GM21381 (cell line): Measurements from ENCODE around the gene MRPS34.

Experiments used
- ATAC-seq: cut with Tn5 transposase; IDR thresholded peaks from one replicate; pipeline ENCODE4 v1.9.1; 2021; ENCODE audit warnings: mild to moderate bottlenecking, moderate library complexity; ENCODE audit not compliant: unreplicated experiment

The MRPS34 gene

DNA sequence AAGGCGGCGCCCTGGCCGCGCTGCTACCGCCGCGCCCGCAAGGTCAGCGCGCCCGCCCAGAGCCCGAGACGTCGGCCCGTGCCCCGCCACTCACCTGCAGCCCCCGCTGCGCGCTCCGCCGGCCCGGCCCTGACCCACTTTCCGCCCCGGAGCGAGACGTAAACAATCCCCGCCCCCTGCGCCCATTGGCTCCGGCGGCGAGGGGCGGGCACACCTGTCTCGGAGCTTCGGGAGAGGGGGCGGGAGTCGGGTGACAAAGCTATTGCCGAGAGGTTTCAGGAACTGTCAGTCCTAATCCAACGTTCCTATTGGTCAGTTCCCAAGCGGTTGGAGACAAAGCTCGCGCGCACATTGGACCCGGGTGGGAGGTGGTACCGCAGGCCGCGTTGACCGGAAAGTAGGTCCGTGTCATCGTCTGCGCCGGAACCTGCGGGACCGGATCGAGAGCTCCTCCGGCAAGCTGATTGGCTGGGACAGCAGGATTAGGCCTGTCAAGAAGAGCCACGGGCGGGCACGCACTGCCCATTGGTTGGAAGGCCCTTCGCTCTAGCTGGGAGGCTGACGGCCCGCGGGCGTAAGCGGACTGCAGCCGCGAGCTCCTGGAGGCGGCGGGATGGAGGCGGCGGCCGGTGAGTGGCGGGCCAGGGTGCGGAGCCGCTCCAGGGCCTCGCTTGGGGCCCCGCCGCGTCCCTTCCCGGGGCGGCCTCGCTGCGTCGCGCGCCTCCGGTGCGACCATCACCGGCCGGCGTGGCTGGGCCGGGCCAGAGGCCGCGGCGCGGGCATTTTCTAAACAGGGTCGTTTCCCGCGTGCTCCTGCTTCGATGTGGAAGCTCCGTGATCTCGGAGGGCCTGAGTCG, 9.7 kb upstream of the MRPS34 start, which contains the start of the genes NUBP2 and SPSB3:
Gene NUBP2 (plus strand): TSS at position 553 of the 857 bp plus-strand sequence. CDS start 61 bp downstream, at position 614.
Gene SPSB3 (minus strand): TSS at position 164 of the 857 bp plus-strand sequence. CDS start 1,088 bp downstream, outside the sequence.
- ATAC-seq = peak; percentile 75

DNA sequence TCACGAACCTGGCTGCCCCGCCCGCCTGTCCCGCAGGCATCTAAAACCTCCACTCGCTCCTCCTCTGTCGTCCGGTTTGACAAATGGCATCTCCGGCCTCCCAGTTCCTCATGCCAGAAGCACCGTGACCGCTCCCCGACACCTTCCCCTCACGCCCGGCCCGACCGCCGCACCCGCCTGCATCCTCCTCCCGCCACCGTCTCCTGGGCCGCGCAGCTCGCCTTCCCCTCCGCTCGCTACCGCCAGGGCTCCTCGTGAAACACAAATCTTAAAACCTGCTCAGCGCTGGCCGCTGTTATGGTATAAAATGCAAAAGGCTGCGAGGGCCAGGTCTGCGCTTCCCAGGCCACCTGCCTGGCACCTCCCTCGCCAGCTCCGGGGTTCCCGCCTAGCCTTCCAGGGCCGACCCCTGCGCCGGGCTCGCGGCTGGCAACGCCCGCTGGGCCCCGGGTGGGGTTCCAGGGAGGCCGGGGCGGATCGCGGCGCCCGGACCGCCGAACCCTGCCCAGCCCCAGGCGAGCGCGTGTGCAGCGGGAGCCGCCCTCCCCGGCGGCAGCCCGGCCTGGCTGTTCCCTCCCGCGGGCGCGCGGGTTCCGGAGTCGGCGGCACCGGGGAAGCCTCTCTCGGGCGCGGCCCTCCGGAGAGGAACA, 8.9 kb upstream of the MRPS34 start:
- ATAC-seq = no peak

DNA sequence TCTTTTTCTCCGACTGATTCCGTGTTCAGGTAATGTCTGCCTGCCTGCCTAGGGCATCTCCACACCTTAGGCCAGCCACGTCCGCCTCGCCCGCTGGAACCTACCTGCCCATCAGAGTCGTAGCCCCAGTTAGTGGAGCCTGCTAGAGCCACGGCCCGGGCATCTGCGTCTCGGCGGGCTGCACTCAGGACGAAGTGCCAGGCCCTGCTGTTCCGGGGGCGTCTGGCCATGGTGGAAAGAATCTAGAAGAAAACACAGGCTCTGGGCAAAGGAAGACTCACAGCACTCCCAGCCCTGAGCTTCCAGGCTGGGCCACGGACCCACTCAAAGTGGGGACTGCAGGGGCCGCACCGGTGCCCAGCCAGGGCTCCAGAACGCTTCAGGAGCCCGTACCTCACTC, 8.3 kb upstream of the MRPS34 start:
- no peak for ATAC-seq

- no peak for ATAC-seq
Observed at GRCh38 chr16:1780677-1781072, 7.7 kb upstream of the MRPS34 start.

- ATAC-seq = no peak
Observed at GRCh38 chr16:1779741-1780676, 7.1 kb upstream of the MRPS34 start.

DNA sequence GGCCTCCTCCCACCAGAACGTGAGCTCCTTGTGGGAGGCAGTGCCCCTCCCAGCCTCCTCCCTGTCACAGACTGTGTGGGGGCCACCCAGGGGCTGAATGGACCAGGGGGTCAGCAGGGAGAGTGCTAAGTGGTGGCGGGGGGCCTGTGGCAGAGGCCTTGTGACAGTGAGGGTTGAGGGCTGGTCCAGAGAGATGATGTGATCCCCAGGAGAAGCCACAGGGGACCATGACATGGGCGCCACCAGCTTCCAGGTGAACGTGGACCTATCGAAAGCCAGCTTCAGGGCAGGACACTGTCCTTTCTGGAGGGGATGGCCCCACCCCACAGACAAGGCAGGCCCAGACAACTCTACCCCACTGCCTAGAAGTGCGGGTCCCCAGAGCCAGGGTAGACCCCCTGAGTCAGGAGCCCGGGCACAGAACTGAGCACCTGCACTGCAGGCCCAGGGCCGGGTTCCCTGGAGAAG, 6.3 kb upstream of the MRPS34 start:
- ATAC-seq = no peak

DNA sequence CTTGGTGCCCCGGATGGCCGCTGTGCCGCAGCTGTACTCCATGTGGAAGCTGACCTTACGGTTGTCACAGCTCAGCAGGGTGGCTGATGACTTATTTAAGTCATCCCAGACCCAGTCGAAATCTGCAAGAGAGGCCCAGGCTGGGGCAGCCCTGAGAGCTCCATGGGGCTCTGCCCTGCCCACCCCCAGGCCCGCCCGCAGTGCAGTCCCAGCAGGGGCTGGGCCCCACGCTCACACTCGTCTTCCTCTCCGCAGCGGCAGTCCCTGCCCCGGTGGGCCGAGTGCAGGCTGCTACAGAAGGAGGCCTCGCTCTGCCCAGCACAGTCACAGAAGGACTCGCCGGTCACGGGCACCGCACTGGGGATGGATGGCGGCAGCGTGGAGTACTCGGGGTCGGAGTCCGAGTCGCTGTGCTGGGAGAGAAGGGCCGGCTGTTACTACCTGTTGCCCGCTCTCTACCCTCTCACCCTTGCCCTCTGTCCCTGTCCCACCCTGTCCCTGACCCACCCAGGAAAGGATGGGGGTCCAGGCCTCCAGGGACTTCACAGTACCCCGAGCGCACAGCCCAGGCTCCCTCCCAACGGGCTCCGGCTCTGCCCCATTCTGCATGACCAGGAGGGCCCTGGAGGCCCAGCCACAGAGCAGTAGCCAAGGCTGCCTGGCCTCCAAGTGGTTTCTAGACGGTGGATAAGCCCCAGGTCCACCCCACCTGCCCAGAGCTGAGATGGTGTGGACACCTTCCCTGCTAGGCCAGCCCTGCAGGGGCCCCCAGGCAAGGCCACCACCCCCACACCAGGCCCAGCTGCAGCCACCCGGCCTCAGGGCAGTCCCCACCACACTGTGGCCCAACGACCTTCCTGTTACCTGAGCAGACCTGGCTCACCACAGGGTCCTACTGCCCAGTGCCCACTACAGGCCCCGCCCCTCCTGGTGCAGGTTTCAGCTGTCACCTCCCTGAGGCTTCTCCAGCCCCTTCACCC, 5.6 kb upstream of the MRPS34 start:
- no peak for ATAC-seq

- ATAC-seq = no peak
Observed at GRCh38 chr16:1777375-1778199, 4.7 kb upstream of the MRPS34 start.

DNA sequence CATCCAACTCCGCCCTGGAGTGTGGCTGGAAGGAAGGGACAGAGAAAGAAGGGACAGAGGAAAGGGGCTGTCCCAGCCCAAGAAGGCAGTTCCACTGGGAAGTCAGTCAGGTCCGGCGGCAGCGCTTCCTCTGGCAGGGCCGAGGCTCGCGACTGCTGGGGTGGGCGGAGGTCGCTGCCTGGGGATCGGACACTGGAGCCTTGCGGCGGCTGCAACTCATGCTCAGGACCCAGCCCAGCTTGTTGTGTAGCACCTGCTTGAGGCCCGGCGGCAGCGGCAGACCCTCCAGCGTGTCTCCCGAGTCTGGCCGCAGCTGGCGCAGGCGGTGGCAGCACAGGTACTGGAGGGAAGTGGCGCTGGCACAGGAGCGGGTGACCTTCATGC, 4.0 kb upstream of the MRPS34 start:
- ATAC-seq = no peak

DNA sequence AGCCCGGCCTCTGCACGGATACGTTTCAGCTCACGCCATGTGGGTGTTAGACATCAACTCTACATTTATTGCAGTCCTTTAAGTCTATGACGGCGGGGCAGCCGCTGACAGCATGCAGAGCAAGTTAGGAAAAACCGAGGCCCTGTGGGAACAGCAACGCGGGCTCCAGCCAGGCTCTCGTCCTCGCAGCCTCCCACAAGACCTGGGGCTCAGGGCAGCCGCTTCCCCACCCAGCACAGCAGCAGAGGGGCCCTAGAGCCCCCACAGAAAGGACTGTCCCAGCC, 3.7 kb upstream of the MRPS34 start:
- no peak for ATAC-seq

DNA sequence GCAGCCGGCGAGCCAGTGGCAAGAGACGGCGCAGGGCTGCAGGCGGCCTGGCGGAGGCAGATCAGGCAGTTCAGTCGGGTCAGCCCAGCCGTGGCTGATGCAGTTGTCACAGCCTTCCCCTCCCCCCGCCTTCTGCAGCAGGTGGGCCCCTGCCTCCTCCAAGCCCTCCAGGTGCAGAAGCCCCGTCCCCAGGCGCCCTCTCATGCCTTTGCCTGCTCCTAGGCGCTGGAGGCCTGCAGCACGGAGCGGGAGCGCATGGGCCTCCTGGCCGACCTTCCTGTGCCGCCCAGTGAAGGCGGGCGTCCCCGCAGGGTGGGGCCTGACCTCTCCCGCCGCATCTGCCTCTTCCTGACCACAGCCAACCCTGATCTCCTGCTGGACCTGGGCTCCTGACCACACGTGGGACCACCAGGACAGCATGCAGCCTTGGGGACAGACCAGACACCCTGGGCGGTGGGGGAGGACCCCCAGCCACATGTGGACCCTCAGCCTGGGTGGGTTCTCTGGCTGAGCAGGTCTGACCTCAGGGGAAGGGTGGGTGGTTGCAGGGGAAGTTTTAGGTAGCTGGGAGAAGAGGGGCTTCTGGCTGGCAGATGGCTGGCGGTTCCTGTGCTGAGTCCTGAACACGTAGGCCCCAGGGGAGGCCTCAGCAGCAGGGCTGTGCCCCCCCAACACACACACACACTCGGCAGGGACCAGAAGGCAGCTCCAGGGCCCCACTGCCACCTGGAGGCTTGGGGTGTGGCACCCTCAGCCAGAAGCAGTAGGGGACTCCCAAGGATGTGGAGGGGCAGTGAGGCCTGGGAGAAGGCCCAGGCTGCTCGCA, 3.1 kb upstream of the MRPS34 start:
- no peak for ATAC-seq

- ATAC-seq = no peak
Observed at GRCh38 chr16:1775006-1775845, 2.3 kb upstream of the MRPS34 start.

DNA sequence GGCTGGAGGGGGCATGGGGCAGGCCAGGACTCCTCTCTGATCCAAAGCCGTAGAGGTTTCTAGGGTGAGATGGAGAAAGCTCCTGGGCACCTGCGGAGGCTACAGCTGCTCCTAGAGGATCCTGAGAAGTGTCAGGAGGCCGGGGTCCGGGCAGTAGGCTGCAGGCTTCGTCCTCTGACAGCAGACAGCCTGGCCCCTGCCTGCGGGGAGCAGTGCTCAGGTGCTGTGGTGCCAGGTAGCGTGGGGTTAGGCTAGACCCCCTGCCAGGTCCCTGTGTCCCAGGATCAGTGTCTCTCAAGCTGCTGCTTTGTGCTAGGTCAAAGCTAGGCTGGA, 1.5 kb upstream of the MRPS34 start:
- ATAC-seq = no peak

DNA sequence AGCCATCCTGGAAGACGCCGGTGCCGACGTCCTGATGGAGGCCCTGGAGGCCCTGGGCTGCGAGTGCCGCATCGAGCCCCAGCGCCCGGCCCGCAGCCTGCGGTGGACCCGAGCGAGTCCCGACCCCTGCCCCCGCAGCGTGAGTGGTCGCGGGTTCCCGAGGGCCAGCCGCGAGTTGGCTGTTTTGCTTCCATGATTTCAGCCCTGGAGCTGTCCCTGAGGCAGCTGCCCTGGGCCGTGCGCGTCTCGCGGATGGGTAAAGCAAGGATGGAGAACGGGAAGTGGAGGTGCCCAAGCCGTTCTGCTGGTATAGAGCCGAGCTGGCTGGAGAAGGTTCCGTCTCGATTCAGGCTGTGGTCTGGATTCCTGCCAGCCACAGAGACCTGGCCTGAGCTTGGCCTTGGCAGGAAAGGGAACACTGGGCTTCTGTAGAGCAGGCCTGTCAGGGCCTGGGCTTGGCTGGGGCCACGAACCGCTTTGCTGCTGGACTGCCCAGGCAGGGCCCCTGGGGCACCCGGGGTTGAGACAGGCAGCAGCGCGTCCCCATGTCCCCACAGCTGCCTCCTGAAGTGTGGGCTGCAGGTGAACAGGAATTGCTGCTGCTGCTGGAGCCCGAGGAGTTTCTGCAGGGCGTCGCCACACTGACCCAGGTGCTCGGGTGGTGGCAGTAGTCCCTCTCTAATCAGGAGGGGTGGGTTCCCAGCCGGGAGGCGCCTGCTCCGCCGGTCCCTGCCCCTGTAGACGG, 941 bp upstream of the MRPS34 start:
- no peak for ATAC-seq

- ATAC-seq = peak; percentile 8
Observed at GRCh38 chr16:1772362-1772907, 499 bp downstream of the MRPS34 start, which contains the start of gene EME2. EME2 (plus strand) TSS chr16:1772810; CDS start chr16:1773228, 418 bp downstream.

DNA sequence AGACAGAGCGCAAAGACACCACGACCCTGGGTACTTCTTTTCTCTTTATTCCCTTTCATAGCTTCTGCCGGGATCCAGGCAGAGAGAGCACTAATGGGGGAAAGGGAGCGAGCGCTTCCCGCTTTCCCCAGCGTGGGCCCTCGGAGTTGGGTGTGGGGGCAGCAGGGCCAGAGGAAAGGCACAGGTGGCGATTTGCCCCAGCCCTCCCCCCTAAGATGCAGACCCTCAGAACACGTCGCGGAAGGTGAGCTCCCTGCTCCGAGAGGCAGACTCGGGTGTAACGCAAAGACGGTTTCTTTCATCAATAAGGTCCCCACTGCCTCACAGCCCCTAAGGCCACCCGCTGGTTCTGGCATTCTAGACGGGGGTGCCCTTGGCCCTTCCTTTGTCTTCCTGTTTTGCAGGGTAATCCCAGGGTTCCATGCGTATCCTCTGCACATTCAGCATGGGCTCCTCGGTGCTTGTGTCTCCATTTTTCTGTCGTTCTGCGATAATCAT, 1.0 kb downstream of the MRPS34 start:
- no peak for ATAC-seq
